ENCODE measurements around the gene GINS2.

DNA sequence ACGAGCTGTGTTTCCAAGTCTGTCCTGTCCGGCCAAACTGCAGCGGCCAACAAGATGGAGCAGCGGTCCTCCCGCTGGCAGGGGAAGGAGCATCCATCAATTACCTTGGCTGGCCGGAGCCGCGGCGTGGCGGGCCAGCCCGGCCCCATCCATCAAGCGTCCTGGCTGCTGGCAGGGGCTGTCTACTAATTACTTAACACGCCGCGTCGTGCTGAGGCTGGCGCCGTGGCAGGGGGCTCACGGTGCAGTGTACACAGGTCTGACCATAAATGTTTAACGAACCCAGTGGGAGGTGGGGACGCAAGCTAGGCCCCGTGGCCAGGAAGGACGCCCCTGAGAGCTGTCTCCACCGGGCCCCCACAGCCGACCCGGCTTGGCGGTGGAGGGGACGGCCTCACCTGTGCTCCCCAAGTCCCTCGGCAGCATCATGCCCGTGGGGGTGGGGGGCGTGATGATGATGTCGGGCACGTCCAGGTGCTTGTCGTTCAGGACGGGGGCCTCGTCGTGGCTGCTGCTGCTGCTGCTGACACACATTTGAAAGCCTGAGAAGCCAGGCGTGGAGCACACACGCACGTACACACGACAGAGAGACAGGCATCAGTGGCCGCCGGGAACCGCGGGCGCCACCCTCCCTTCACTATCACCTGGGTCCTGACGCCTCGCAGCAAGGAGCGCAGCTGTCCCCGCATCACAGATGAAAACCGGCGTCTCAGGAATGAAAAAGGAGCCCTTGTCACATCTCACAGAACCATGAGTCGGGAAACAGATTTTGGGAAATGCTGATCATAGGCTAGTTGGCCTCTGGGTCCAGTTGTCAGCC lies 21.2 kb upstream of the GINS2 start:
- TF ChIP-seq YY1 (IDR thresholded peaks at IDR 0.05; ENCODE audit: extremely low read depth, insufficient replicate concordance, low read depth, low read length) (no peak), EZH2phosphoT487 (IDR thresholded peaks at IDR 0.05; ENCODE audit: borderline replicate concordance) (no peak), CTCF (IDR thresholded peaks at IDR 0.05 in 2 of 3, conservative IDR thresholded peaks at IDR 0.05 in 1 of 3; ENCODE audit: borderline replicate concordance in 1 of 3, insufficient read depth in 1 of 3, low read depth in 2 of 3, low read length in 2 of 3) (no peak), EZH2 (IDR thresholded peaks at IDR 0.05) (no peak), POLR2A (IDR thresholded peaks at IDR 0.05; ENCODE audit: borderline replicate concordance, extremely low read depth, insufficient read depth, insufficient read length) (no peak), RAD21 (IDR thresholded peaks at IDR 0.05; ENCODE audit: low read depth) (no peak), ATF3 (IDR thresholded peaks at IDR 0.05) (no peak), ZFX (IDR thresholded peaks at IDR 0.05) (no peak), CEBPB (IDR thresholded peaks at IDR 0.05; ENCODE audit: low read depth) (no peak), POLR2AphosphoS5 (IDR thresholded peaks at IDR 0.05; ENCODE audit: low read depth, low read length) (no peak), ZBTB33 (IDR thresholded peaks at IDR 0.05; ENCODE audit: extremely low read depth, insufficient replicate concordance, low read length) (no peak)
